GM23338 (cell line): Measurements from ENCODE around the gene SELENOV. TPM values are rescaled to one million over a fixed set of nuclear protein-coding genes. Genes with fewer than 3 reads are reported as not detected.

Source experiments
- ATAC-seq: fragments of 200-7000 bp; cut with Tn5 transposase; 3 replicates; pipeline ENCODE4 v1.9.1; 2020
- DNase-seq: peaks from one replicate; pipeline ENCODE4 v3.0.0-alpha.2; 2015; ENCODE audit warnings: low spot score
- H2AFZ ChIP-seq: fragments of 200-600 bp; sonication (generic); 2 replicates; pipeline ENCODE4 v1.8.0; 2016; ENCODE audit warnings: antibody characterized with exemption, mild to moderate bottlenecking, moderate library complexity
- H3F3A ChIP-seq: fragments of 200-600 bp; sonication (generic); replicated peaks from 2 replicates; pipeline ENCODE4 v1.8.0; 2017; ENCODE audit warnings: antibody characterized with exemption, mixed run types, low read depth
- H3K27ac ChIP-seq: fragments of 200-600 bp; sonication (generic); 2 replicates; pipeline ENCODE4 v1.6.1; 2016; ENCODE audit warnings: low read depth
- H3K27me3 ChIP-seq: fragments of 200-600 bp; sonication (generic); 2 replicates; pipeline ENCODE4 v1.8.0; 2016; ENCODE audit warnings: mild to moderate bottlenecking, mixed run types, moderate library complexity; ENCODE audit not compliant: insufficient read depth
- H3K36me3 ChIP-seq: fragments of 200-600 bp; sonication (generic); 2 replicates; pipeline ENCODE4 v1.8.0; 2016; ENCODE audit warnings: mild to moderate bottlenecking; ENCODE audit not compliant: insufficient read depth
- H3K4me1 ChIP-seq: fragments of 200-600 bp; sonication (generic); 2 replicates; pipeline ENCODE4 v1.8.0; 2016; ENCODE audit warnings: mild to moderate bottlenecking, moderate library complexity; ENCODE audit not compliant: insufficient read depth
- H3K4me2 ChIP-seq: fragments of 200-600 bp; sonication (generic); 2 replicates; pipeline ENCODE4 v1.7.1; 2017; ENCODE audit warnings: mixed run types
- H3K4me3 ChIP-seq: fragments of 200-600 bp; sonication (generic); 2 replicates; pipeline ENCODE4 v1.6.1; 2016; ENCODE audit warnings: mixed run types
- H3K79me2 ChIP-seq: fragments of 200-600 bp; sonication (generic); replicated peaks from 2 replicates; pipeline ENCODE4 v1.8.0; 2017; ENCODE audit warnings: mild to moderate bottlenecking; ENCODE audit not compliant: insufficient read depth
- H3K9me2 ChIP-seq: fragments of 200-600 bp; sonication (generic); 2 replicates; pipeline ENCODE4 v1.8.0; 2017; ENCODE audit not compliant: insufficient read depth
- H4K20me1 ChIP-seq: fragments of 200-600 bp; sonication (generic); replicated peaks from 2 replicates; pipeline ENCODE4 v1.8.0; 2017; ENCODE audit warnings: mild to moderate bottlenecking; ENCODE audit not compliant: insufficient read depth
- H3K27ac Mint-ChIP-seq: 2 replicates; pipeline ENCODE4 v1.8.0; 2020; ENCODE audit warnings: inconsistent platforms, mild to moderate bottlenecking, moderate library complexity, mixed read lengths
- H3K27me3 Mint-ChIP-seq: 3 replicates; pipeline ENCODE4 v1.8.0; 2022; ENCODE audit warnings: low read depth, mild to moderate bottlenecking, moderate library complexity, mixed read lengths, inconsistent platforms; ENCODE audit not compliant: insufficient read depth, poor library complexity
- H3K36me3 Mint-ChIP-seq: 3 replicates; pipeline ENCODE4 v1.8.0; 2021; ENCODE audit warnings: low read depth, mild to moderate bottlenecking, inconsistent platforms, moderate library complexity, mixed read lengths
- H3K4me1 Mint-ChIP-seq: 3 replicates; pipeline ENCODE4 v1.8.0; 2020; ENCODE audit warnings: mild to moderate bottlenecking, inconsistent platforms, mixed read lengths
- H3K4me3 Mint-ChIP-seq: 3 replicates; pipeline ENCODE4 v1.8.0; 2021; ENCODE audit warnings: moderate library complexity, mild to moderate bottlenecking, inconsistent platforms, mixed read lengths
- H3K9me3 Mint-ChIP-seq: 3 replicates; pipeline ENCODE4 v1.8.0; 2020; ENCODE audit warnings: moderate library complexity, mild to moderate bottlenecking, inconsistent platforms, mixed read lengths
- CREB1 ChIP-seq: fragments of 250-450 bp; sonication (Bioruptor Pico); IDR thresholded peaks from 2 replicates; pipeline ENCODE4 v1.5.0; 2020; ENCODE audit warnings: low read depth, mild to moderate bottlenecking, moderate library complexity
- ETS1 ChIP-seq: IDR thresholded peaks from 2 replicates; pipeline ENCODE4 v1.6.1; 2016; ENCODE audit warnings: antibody characterized with exemption
- EZH2 ChIP-seq: fragments of 200-600 bp; sonication (generic); IDR thresholded peaks from one replicate; pipeline ENCODE4 v1.8.0; 2017; ENCODE audit warnings: antibody characterized with exemption, mild to moderate bottlenecking, low read depth; ENCODE audit not compliant: unreplicated experiment
- EZH2phosphoT487 ChIP-seq: fragments of 200-600 bp; sonication (generic); IDR thresholded peaks from one replicate; pipeline ENCODE4 v1.8.1; 2018; ENCODE audit warnings: antibody characterized with exemption; ENCODE audit not compliant: unreplicated experiment
- JUNB ChIP-seq: IDR thresholded peaks from one replicate; pipeline ENCODE4 v1.6.1; 2016; ENCODE audit warnings: antibody characterized with exemption; ENCODE audit not compliant: unreplicated experiment
- NANOG ChIP-seq: IDR thresholded peaks from 2 replicates; pipeline ENCODE4 v1.6.1; 2016; ENCODE audit warnings: antibody characterized with exemption, borderline replicate concordance
- POLR2AphosphoS5 ChIP-seq: IDR thresholded peaks from 2 replicates; pipeline ENCODE4 v1.6.1; 2016; ENCODE audit warnings: antibody characterized with exemption, low read depth
- STAT1 ChIP-seq: IDR thresholded peaks from one replicate; pipeline ENCODE4 v1.6.1; 2016; ENCODE audit warnings: antibody characterized with exemption; ENCODE audit not compliant: unreplicated experiment
- ZNF114 ChIP-seq: fragments of 250-450 bp; sonication (Bioruptor Pico); IDR thresholded peaks from 2 replicates; pipeline ENCODE4 v1.5.0; 2020; ENCODE audit warnings: mild to moderate bottlenecking, moderate library complexity
- ZNF331 ChIP-seq: fragments of 250-450 bp; sonication (Bioruptor Pico); IDR thresholded peaks from 2 replicates; pipeline ENCODE4 v1.5.0; 2020; ENCODE audit warnings: low read depth, mild to moderate bottlenecking, moderate library complexity
- polyA plus RNA-seq: library from polyadenylated mRNA; unstranded; fragments of >200 nt; fragmentation: Nextera tagmentation; extraction: Ambion mirVana; gene quantifications from 2 replicates; pipeline ENCODE4 v1.2.1, GENCODE V29; 2016
- total RNA-seq: library from RNA; depleted of rRNA; stranded (reverse); fragments of >200 nt; shearing (Covaris generic); gene quantifications from 2 replicates; pipeline ENCODE4 v1.2.3, GENCODE V29; 2014
- TF ChIP-seq, protein P1 (sequence below): IDR thresholded peaks from one replicate; pipeline ENCODE4 v1.6.1; 2018; ENCODE audit warnings: antibody characterized with exemption; ENCODE audit not compliant: unreplicated experiment
- TF ChIP-seq, protein P2 (sequence below), 2 experiments: fragments of 200-600 bp in 1 of 2; sonication (generic) in 1 of 2; conservative IDR thresholded peaks; 2 replicates each; pipeline versions ENCODE4 v1.5.1 to v1.6.1; 2016 to 2017; ENCODE audit warnings: antibody characterized with exemption in 2 of 2, low read depth in 2 of 2, mild to moderate bottlenecking in 2 of 2, moderate library complexity in 1 of 2

The SELENOV gene
- total and polyA plus RNA-seq, 2 experiments from 2014 or later, result 8.0 to 8.7 TPM

- Mint-ChIP-seq H3K4me1 (no peaks in the 10 kb centered on the region), H3K9me3 (no peaks in the 10 kb centered on the region), H3K27me3 (peaks cover 3% of the 10 kb centered on the region), H3K36me3 (no peaks in the 10 kb centered on the region), H3K4me3 (no peak overlapping the region), H3K27ac (no peak overlapping the region)
- Histone ChIP-seq H4K20me1 (no peaks in the 10 kb centered on the region), H3K27ac (no peak overlapping the region), H3K79me2 (no peaks in the 10 kb centered on the region), H3K9me2 (no peaks in the 10 kb centered on the region), H2AFZ (no peak overlapping the region), H3K4me1 (no peaks in the 10 kb centered on the region), H3K4me3 (no peak overlapping the region), H3F3A (no peaks in the 10 kb centered on the region), H3K27me3 (no peaks in the 10 kb centered on the region), H3K36me3 (no peaks in the 10 kb centered on the region), H3K4me2 (no peak overlapping the region)
- ATAC-seq (no peak), DNase-seq (no peak)
- TF ChIP-seq, protein P1, sequence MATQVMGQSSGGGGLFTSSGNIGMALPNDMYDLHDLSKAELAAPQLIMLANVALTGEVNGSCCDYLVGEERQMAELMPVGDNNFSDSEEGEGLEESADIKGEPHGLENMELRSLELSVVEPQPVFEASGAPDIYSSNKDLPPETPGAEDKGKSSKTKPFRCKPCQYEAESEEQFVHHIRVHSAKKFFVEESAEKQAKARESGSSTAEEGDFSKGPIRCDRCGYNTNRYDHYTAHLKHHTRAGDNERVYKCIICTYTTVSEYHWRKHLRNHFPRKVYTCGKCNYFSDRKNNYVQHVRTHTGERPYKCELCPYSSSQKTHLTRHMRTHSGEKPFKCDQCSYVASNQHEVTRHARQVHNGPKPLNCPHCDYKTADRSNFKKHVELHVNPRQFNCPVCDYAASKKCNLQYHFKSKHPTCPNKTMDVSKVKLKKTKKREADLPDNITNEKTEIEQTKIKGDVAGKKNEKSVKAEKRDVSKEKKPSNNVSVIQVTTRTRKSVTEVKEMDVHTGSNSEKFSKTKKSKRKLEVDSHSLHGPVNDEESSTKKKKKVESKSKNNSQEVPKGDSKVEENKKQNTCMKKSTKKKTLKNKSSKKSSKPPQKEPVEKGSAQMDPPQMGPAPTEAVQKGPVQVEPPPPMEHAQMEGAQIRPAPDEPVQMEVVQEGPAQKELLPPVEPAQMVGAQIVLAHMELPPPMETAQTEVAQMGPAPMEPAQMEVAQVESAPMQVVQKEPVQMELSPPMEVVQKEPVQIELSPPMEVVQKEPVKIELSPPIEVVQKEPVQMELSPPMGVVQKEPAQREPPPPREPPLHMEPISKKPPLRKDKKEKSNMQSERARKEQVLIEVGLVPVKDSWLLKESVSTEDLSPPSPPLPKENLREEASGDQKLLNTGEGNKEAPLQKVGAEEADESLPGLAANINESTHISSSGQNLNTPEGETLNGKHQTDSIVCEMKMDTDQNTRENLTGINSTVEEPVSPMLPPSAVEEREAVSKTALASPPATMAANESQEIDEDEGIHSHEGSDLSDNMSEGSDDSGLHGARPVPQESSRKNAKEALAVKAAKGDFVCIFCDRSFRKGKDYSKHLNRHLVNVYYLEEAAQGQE, result no peak
- TF ChIP-seq ZNF331 (CRISPR knock-in tag), result no peak
- TF ChIP-seq JUNB, result no peak
- no peak for TF ChIP-seq NANOG
- no peak for TF ChIP-seq CREB1 (CRISPR knock-in tag)
- TF ChIP-seq, protein P2, sequence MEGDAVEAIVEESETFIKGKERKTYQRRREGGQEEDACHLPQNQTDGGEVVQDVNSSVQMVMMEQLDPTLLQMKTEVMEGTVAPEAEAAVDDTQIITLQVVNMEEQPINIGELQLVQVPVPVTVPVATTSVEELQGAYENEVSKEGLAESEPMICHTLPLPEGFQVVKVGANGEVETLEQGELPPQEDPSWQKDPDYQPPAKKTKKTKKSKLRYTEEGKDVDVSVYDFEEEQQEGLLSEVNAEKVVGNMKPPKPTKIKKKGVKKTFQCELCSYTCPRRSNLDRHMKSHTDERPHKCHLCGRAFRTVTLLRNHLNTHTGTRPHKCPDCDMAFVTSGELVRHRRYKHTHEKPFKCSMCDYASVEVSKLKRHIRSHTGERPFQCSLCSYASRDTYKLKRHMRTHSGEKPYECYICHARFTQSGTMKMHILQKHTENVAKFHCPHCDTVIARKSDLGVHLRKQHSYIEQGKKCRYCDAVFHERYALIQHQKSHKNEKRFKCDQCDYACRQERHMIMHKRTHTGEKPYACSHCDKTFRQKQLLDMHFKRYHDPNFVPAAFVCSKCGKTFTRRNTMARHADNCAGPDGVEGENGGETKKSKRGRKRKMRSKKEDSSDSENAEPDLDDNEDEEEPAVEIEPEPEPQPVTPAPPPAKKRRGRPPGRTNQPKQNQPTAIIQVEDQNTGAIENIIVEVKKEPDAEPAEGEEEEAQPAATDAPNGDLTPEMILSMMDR (conservative IDR thresholded peaks at IDR 0.05; ENCODE audit: low read depth in 2 of 2), result no peak
- no peak for TF ChIP-seq EZH2
- no peak for TF ChIP-seq EZH2phosphoT487
- TF ChIP-seq POLR2AphosphoS5, result no peak
- no peak for TF ChIP-seq STAT1
Observed at GRCh38 chr19:39558624-39559117, 43.7 kb downstream of the SELENOV start.

DNA sequence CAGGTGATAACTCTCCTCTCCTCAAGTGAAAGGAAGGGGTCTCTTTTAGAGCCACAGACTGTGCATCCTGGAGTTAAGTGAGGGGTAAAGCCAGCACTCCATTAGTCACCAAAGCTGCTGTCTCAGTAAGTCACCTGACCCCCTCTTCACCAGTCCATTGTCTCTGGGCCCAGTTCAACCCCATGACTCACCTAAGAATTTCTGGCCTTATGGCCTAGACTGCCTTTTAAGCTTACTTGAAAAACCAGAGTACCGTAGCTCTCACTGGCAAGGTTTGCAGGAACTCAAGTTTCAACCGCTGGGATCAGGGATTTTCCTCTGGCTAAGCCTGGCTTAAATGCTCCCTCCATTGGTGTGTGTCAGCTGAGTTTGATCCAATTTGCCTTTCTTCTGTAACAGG lies 48.5 kb downstream of the SELENOV start:
- H3K4me3 ChIP-seq, result no peak overlapping the region
- no peak for TF ChIP-seq POLR2AphosphoS5
- TF ChIP-seq CREB1 (CRISPR knock-in tag), result no peak
- TF ChIP-seq, protein P2 (conservative IDR thresholded peaks at IDR 0.05; ENCODE audit: low read depth in 2 of 2), result no peak
- TF ChIP-seq EZH2phosphoT487, result no peak
- no peak for TF ChIP-seq STAT1
- TF ChIP-seq, protein P1, result no peak
- no peak for TF ChIP-seq EZH2
- no peak for TF ChIP-seq ETS1
- TF ChIP-seq ZNF114 (CRISPR knock-in tag), result no peak

More for the DNA sequence above, 48.5 kb downstream of the SELENOV start:
- Mint-ChIP-seq H3K36me3 (no peaks in the 10 kb centered on the region), H3K27me3 (peaks cover 1% of the 10 kb centered on the region), H3K9me3 (no peaks in the 10 kb centered on the region), H3K4me3 (no peak overlapping the region), H3K4me1 (no peaks in the 10 kb centered on the region), H3K27ac (no peak overlapping the region)
- no peak for ATAC-seq
- no peak overlapping the region for H3K4me2 ChIP-seq
- H4K20me1 ChIP-seq, result no peaks in the 10 kb centered on the region
- H3K36me3 ChIP-seq, result no peaks in the 10 kb centered on the region
- H3K9me2 ChIP-seq, result no peaks in the 10 kb centered on the region
- H3K4me1 ChIP-seq, result no peaks in the 10 kb centered on the region
- H3K27me3 ChIP-seq, result 0 out of 2 replicates have a peak, but pooled peaks cover 6% of the 10 kb centered on the region
- H3F3A ChIP-seq, result no peaks in the 10 kb centered on the region
- DNase-seq, result peak; percentile 9
- no peaks in the 10 kb centered on the region for H3K79me2 ChIP-seq
- no peak overlapping the region for H3K27ac ChIP-seq
- H2AFZ ChIP-seq, result no peak overlapping the region
